Epithelial cell of proximal tubule (primary cell): ENCODE data around the gene SERPINF2. TPM values are rescaled to one million over a fixed set of nuclear protein-coding genes. Genes with fewer than 3 reads are reported as not detected.
A peak's percentile ranks its signal among the peaks of the same experiment; 100 is the strongest.
"Not testable (repeated sequence)": the region's sequence is repeated elsewhere in the genome, so short reads cannot be mapped to it uniquely, and the experiment has no call there.

Experiments
- DNase-seq: peaks from one replicate; pipeline ENCODE4 v3.0.0-alpha.2; 2011; ENCODE audit warnings: low read depth
- H3K4me3 ChIP-seq: 2 replicates; pipeline ENCODE4 v1.5.1; 2011; ENCODE audit warnings: low read depth, mild to moderate bottlenecking, low read length
- total RNA-seq: library from RNA; depleted of rRNA; stranded (reverse); fragments of >200 nt; gene quantifications from 2 replicates; pipeline ENCODE4 v1.2.3, GENCODE V29; 2015
- TF ChIP-seq, protein P1 (sequence below): conservative IDR thresholded peaks from 2 replicates; pipeline ENCODE4 v1.5.1; 2012; ENCODE audit warnings: low read depth, mild to moderate bottlenecking, low read length

SERPINF2 gene
- 0.07 and 0.92 TPM in 2 replicates for total RNA-seq

DNA sequence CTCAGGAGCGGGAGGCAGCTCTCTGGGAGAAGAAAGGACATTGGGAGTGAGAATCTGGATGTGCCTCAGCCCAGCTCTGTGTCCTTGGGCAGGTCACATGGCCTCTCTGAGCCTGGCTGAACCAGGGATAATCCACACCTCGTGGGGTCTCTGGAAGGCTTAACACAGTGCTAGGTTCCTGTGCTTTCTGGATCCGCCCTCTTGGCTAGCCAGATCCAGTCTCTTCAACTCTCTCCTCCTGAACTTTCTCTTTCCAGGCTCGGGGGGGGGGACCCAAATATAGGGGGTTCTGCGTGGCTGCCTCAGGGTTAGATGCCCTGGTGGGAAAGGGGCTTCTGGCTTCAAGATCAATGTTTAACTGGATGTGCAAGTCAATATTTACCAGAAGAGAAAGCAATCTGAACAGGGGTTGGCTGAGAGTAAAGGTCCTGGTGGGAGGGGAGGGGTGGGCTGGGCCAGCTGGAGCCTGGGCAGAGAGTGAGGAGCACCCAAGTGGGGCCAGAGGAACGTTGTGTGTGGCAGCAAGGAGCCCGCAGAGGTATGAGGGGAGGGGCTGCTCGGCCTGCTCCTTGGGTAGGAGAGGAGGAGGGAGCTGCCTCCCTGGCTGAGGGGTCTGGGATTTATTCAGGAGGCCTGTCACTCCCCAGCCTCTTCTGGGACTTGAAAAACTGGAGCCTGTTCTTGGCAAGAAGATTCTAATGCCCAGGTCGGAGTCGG lies at the start of gene SERPINF2:
Gene SERPINF2 (plus strand): TSS at position 501 of the 717 bp plus-strand sequence. CDS start 2,125 bp downstream, outside the sequence.
- no peak for DNase-seq
- H3K4me3 ChIP-seq, result peak within 1 kb of the TSS; percentile 8
- TF ChIP-seq, protein P1, sequence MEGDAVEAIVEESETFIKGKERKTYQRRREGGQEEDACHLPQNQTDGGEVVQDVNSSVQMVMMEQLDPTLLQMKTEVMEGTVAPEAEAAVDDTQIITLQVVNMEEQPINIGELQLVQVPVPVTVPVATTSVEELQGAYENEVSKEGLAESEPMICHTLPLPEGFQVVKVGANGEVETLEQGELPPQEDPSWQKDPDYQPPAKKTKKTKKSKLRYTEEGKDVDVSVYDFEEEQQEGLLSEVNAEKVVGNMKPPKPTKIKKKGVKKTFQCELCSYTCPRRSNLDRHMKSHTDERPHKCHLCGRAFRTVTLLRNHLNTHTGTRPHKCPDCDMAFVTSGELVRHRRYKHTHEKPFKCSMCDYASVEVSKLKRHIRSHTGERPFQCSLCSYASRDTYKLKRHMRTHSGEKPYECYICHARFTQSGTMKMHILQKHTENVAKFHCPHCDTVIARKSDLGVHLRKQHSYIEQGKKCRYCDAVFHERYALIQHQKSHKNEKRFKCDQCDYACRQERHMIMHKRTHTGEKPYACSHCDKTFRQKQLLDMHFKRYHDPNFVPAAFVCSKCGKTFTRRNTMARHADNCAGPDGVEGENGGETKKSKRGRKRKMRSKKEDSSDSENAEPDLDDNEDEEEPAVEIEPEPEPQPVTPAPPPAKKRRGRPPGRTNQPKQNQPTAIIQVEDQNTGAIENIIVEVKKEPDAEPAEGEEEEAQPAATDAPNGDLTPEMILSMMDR, result no peak

DNA sequence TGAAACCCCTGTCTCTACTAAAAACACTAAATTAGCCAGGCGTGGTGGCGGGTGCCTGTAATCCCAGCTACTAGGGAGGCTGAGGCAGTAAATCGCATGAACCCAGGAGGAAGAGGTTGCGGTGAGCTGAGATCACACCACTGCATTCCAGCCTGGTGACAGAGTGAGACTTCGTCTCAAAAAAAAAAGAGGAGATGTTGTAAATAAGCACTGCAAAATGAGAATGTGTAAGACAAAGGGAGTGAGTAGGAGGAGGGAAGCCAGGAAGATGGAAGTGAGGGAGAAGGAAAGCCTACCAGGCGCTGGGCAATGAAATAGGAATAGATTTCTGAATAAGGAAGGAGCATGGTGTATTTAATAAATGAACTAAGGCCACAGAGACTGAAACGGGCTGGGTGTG lies 49.3 kb upstream of the SERPINF2 start:
- DNase-seq, result no peak
- TF ChIP-seq, protein P1, result no peak
- no peak overlapping the region for H3K4me3 ChIP-seq

DNA sequence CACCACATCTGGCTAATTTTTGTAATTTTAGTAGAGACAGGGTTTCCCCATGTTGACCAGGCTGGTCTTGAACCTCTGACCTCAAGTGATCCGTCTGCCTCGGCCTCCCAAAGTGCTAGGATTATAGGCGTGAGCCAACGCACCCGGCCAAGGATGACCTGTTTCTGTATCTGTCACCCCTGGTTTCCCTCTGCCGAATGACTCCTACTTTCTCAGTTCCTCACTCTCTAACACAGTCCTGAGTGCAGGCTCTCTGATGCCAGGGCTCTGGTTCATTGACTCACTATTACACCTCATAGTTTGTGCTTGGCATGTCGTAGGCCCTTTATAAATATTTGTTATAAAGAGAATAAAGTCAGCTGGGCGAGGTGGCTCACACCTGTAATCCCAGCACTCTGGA lies 47.3 kb upstream of the SERPINF2 start:
- no peak overlapping the region for H3K4me3 ChIP-seq
- no peak for DNase-seq
- TF ChIP-seq, protein P1, result no peak

DNA sequence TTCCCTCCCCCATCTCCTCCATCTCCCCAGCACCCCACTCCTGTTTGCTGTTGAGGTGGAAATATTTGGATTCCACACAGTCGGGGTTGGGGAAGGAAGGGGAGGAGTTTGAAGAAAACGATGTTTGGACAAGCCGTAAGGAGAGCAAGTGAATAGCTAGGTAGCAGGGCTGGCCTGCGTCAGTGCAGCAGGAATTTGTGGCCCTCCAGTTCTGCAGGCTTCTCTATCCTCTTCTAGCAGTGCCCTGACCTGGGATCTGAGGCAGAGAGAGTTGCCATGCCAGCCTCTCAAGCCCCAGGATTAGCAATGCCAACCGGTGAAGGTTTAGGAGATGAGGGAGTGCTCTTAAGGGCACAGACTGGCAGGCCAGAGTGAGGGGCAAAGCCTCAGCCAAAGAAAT lies 45.0 kb upstream of the SERPINF2 start:
- H3K4me3 ChIP-seq, result no peak overlapping the region
- TF ChIP-seq, protein P1, result no peak

DNA sequence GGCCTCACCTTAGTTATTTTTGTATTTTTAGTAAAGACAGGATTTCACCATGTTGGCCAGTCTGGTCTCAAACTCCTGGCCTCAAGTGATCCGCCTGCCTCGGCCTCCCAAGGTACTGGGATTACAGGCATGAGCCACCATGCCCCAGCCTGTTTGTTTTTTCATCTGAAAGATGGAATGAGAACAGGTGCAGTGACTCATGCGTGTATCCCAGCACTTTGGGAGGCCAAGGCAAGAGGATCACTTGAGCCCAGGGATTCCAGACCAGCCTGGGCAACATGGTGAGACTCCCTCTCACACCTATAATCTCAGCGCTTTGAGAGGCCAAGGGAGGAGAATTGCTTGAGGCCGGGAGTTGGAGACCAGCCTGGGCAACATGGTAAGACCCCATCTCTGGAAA lies 42.8 kb upstream of the SERPINF2 start:
- DNase-seq, H3K4me3 ChIP-seq: not testable (repeated sequence)

More for the DNA sequence above, 45.0 kb upstream of the SERPINF2 start:
- DNase-seq, result no peak

DNA sequence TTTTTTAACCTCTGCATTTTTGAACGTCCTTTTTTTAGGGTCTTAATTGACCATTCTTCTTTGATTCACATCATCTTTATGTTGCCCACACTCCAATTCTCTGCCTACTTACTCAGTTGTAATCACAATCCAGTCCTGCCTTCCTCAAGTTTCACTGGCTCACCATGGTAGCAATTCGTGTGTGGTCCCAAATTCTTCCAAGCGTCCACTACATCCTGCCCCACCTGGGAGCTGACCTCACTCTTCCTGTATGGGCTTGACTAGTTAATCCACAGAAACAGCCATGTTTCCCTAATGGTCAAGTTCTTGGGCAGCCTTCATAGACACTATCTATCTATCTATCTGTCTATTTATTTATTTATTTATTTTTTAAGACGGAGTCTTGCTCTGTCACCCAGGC lies 39.6 kb upstream of the SERPINF2 start:
- TF ChIP-seq, protein P1, result no peak
- DNase-seq, result no peak
- H3K4me3 ChIP-seq, result no peak overlapping the region

DNA sequence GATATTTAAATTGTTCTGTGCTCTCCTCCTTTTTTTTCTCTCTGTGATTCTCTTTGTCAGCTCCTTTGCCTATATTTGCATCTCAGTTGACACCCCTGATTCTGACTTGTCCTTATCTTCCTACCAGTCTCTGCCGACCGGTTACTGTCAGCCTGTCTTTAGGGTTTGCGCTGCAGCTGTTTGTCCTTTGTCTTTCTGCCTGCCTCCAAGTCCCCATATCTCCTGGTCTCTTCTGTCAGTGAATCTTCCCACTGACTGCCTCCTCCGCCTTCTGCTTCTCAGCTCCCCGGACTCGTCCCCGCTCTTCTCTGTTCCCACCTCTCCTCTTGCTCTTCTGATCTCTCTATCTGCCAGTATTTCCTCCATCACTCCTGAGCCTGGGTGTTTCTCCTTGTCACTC lies 37.7 kb upstream of the SERPINF2 start:
- no peak overlapping the region for H3K4me3 ChIP-seq
- TF ChIP-seq, protein P1, result no peak
- no peak for DNase-seq
